Measurements from ENCODE around the gene AFTPH.

GRCh38 chr2:64605026-64605471, 80.9 kb downstream of the AFTPH start:
- no peak for TF ChIP-seq CTCF (IDR thresholded peaks at IDR 0.05)
- no peak for TF ChIP-seq POLR2A (IDR thresholded peaks at IDR 0.05)

Data from testis (tissue), 2 donors.